ENCODE measurements around the gene R3HCC1L.
"Not testable (repeated sequence)": the region's sequence is repeated elsewhere in the genome, so short reads cannot be mapped to it uniquely, and the experiment has no call there.

The R3HCC1L gene

GRCh38 chr10:98190773-98191172 lies 56.3 kb downstream of the R3HCC1L start:
- H3K9me3 ChIP-seq (ENCODE audit: control extremely low read depth in 1 of 5, control insufficient read depth in 4 of 5, insufficient read depth in 2 of 5, low read depth in 1 of 5, low read length in 4 of 5): peaks cover 0 to 12% (median 6%) of the 10 kb centered on the region in 5 experiments
- CTCF ChIA-PET; DNase-seq; H3K27me3 ChIP-seq (replicated peaks in 2 of 5; ENCODE audit: control insufficient read depth in 4 of 5, insufficient read depth in 5 of 5, low read length in 4 of 5); H3K27ac ChIP-seq (ENCODE audit: insufficient read depth in 1 of 2, low read depth in 1 of 2, low read length in 2 of 2, poor library complexity in 1 of 2, severe bottlenecking in 2 of 2); H3K4me3 ChIP-seq (ENCODE audit: control insufficient read depth in 1 of 7, extremely low read depth in 1 of 7, insufficient read depth in 4 of 7, low read depth in 2 of 7, low read length in 6 of 7); POLR2A ChIA-PET; H3K4me1 ChIP-seq (ENCODE audit: control extremely low read depth in 1 of 4, control insufficient read depth in 4 of 4, insufficient read depth in 4 of 4, low read length in 3 of 4): not testable (repeated sequence)
- peaks cover 7 to 24% (median 11%) of the 10 kb centered on the region in 4 experiments for H3K36me3 ChIP-seq (ENCODE audit: control insufficient read depth in 4 of 4, insufficient read depth in 4 of 4, low read length in 3 of 4)
- 100% methylated on average over 1 of the region's 4 CpGs for WGBS (ENCODE audit: insufficient coverage)

- no peak overlapping the region for H3K4me3 ChIP-seq (ENCODE audit: control insufficient read depth in 1 of 7, extremely low read depth in 1 of 7, insufficient read depth in 4 of 7, low read depth in 2 of 7, low read length in 6 of 7)
- ChIA-PET CTCF (no interaction called here), POLR2A (no interaction called here)
- H3K27ac ChIP-seq (ENCODE audit: insufficient read depth in 1 of 2, low read depth in 1 of 2, low read length in 2 of 2, poor library complexity in 1 of 2, severe bottlenecking in 2 of 2): no peak overlapping the region
- peaks cover 4 to 8% (median 6%) of the 10 kb centered on the region in 4 experiments for H3K36me3 ChIP-seq (ENCODE audit: control insufficient read depth in 4 of 4, insufficient read depth in 4 of 4, low read length in 3 of 4)
- no peaks in the 10 kb centered on the region for H3K4me1 ChIP-seq (ENCODE audit: control extremely low read depth in 1 of 4, control insufficient read depth in 4 of 4, insufficient read depth in 4 of 4, low read length in 3 of 4)
- H3K27me3 ChIP-seq (replicated peaks in 2 of 5; ENCODE audit: control insufficient read depth in 4 of 5, insufficient read depth in 5 of 5, low read length in 4 of 5): no peaks in the 10 kb centered on the region
- WGBS (ENCODE audit: insufficient coverage): no CpG with 5 or more reads among the region's 2 CpGs
- no peak for DNase-seq
- H3K9me3 ChIP-seq (ENCODE audit: control extremely low read depth in 1 of 5, control insufficient read depth in 4 of 5, insufficient read depth in 2 of 5, low read depth in 1 of 5, low read length in 4 of 5): peaks cover 0 to 12% (median 6%) of the 10 kb centered on the region in 5 experiments
Measured at GRCh38 chr10:98193037-98193436, 58.6 kb downstream of the R3HCC1L start.

GRCh38 chr10:98194633-98195032 lies 60.2 kb downstream of the R3HCC1L start:
- H3K4me3 ChIP-seq (ENCODE audit: control insufficient read depth in 1 of 7, extremely low read depth in 1 of 7, insufficient read depth in 4 of 7, low read depth in 2 of 7, low read length in 6 of 7): no peak overlapping the region
- H3K27me3 ChIP-seq (replicated peaks in 2 of 5; ENCODE audit: control insufficient read depth in 4 of 5, insufficient read depth in 5 of 5, low read length in 4 of 5): no peaks in the 10 kb centered on the region
- H3K4me1 ChIP-seq (ENCODE audit: control extremely low read depth in 1 of 4, control insufficient read depth in 4 of 4, insufficient read depth in 4 of 4, low read length in 3 of 4): no peaks in the 10 kb centered on the region
- CTCF ChIA-PET: no interaction called here
- WGBS (ENCODE audit: insufficient coverage): no CpG with 5 or more reads among the region's 3 CpGs
- H3K36me3 ChIP-seq (ENCODE audit: control insufficient read depth in 4 of 4, insufficient read depth in 4 of 4, low read length in 3 of 4): peaks cover 0 to 6% (median 5%) of the 10 kb centered on the region in 4 experiments
- H3K9me3 ChIP-seq (ENCODE audit: control extremely low read depth in 1 of 5, control insufficient read depth in 4 of 5, insufficient read depth in 2 of 5, low read depth in 1 of 5, low read length in 4 of 5): peaks cover 0 to 12% (median 6%) of the 10 kb centered on the region in 5 experiments
- H3K27ac ChIP-seq (ENCODE audit: insufficient read depth in 1 of 2, low read depth in 1 of 2, low read length in 2 of 2, poor library complexity in 1 of 2, severe bottlenecking in 2 of 2): no peak overlapping the region
- DNase-seq: no peak
- POLR2A ChIA-PET: no interaction called here

GRCh38 chr10:98195120-98195519 lies 60.7 kb downstream of the R3HCC1L start:
- Histone ChIP-seq H3K27me3 (replicated peaks in 2 of 5; ENCODE audit: control insufficient read depth in 4 of 5, insufficient read depth in 5 of 5, low read length in 4 of 5) (no peaks in the 10 kb centered on the region), H3K9me3 (ENCODE audit: control extremely low read depth in 1 of 5, control insufficient read depth in 4 of 5, insufficient read depth in 2 of 5, low read depth in 1 of 5, low read length in 4 of 5) (peaks cover 0 to 12% (median 6%) of the 10 kb centered on the region in 5 experiments), H3K4me1 (ENCODE audit: control extremely low read depth in 1 of 4, control insufficient read depth in 4 of 4, insufficient read depth in 4 of 4, low read length in 3 of 4) (no peaks in the 10 kb centered on the region), H3K27ac (ENCODE audit: insufficient read depth in 1 of 2, low read depth in 1 of 2, low read length in 2 of 2, poor library complexity in 1 of 2, severe bottlenecking in 2 of 2) (no peak overlapping the region), H3K36me3 (ENCODE audit: control insufficient read depth in 4 of 4, insufficient read depth in 4 of 4, low read length in 3 of 4) (peaks cover 0 to 6% (median 5%) of the 10 kb centered on the region in 4 experiments), H3K4me3 (ENCODE audit: control insufficient read depth in 1 of 7, extremely low read depth in 1 of 7, insufficient read depth in 4 of 7, low read depth in 2 of 7, low read length in 6 of 7) (no peak overlapping the region)
- WGBS (ENCODE audit: insufficient coverage): no CpG with 5 or more reads among the region's 1 CpG
- ChIA-PET CTCF (no interaction called here), POLR2A (no interaction called here)
- peak in 2 of 3 donors; percentile 19 to 36 for DNase-seq

- Histone ChIP-seq H3K4me3 (ENCODE audit: control insufficient read depth in 1 of 7, extremely low read depth in 1 of 7, insufficient read depth in 4 of 7, low read depth in 2 of 7, low read length in 6 of 7) (no peak overlapping the region), H3K27ac (ENCODE audit: insufficient read depth in 1 of 2, low read depth in 1 of 2, low read length in 2 of 2, poor library complexity in 1 of 2, severe bottlenecking in 2 of 2) (no peak overlapping the region), H3K36me3 (ENCODE audit: control insufficient read depth in 4 of 4, insufficient read depth in 4 of 4, low read length in 3 of 4) (peaks cover 0 to 6% (median 3%) of the 10 kb centered on the region in 4 experiments), H3K9me3 (ENCODE audit: control extremely low read depth in 1 of 5, control insufficient read depth in 4 of 5, insufficient read depth in 2 of 5, low read depth in 1 of 5, low read length in 4 of 5) (peaks cover 0 to 12% (median 6%) of the 10 kb centered on the region in 5 experiments), H3K27me3 (replicated peaks in 2 of 5; ENCODE audit: control insufficient read depth in 4 of 5, insufficient read depth in 5 of 5, low read length in 4 of 5) (no peaks in the 10 kb centered on the region), H3K4me1 (ENCODE audit: control extremely low read depth in 1 of 4, control insufficient read depth in 4 of 4, insufficient read depth in 4 of 4, low read length in 3 of 4) (no peaks in the 10 kb centered on the region)
- ChIA-PET CTCF (interaction anchor here (1.2 to 1.3 kb wide), 2 partner anchors 8 to 45 kb away, joined by 4 read pairs; no protein-coding TSS in a partner anchor), POLR2A (no interaction called here)
- WGBS (ENCODE audit: insufficient coverage): 60% methylated on average over 3 of the region's 6 CpGs
- DNase-seq: no peak
Measured at GRCh38 chr10:98196985-98197384, 62.5 kb downstream of the R3HCC1L start.

- DNase-seq: no peak
- CTCF ChIA-PET: no interaction called here
- Histone ChIP-seq H3K27me3 (replicated peaks in 2 of 5; ENCODE audit: control insufficient read depth in 4 of 5, insufficient read depth in 5 of 5, low read length in 4 of 5) (no peaks in the 10 kb centered on the region), H3K4me1 (ENCODE audit: control extremely low read depth in 1 of 4, control insufficient read depth in 4 of 4, insufficient read depth in 4 of 4, low read length in 3 of 4) (no peaks in the 10 kb centered on the region), H3K36me3 (ENCODE audit: control insufficient read depth in 4 of 4, insufficient read depth in 4 of 4, low read length in 3 of 4) (no peaks in the 10 kb centered on the region), H3K4me3 (ENCODE audit: control insufficient read depth in 1 of 7, extremely low read depth in 1 of 7, insufficient read depth in 4 of 7, low read depth in 2 of 7, low read length in 6 of 7) (no peak overlapping the region), H3K27ac (ENCODE audit: insufficient read depth in 1 of 2, low read depth in 1 of 2, low read length in 2 of 2, poor library complexity in 1 of 2, severe bottlenecking in 2 of 2) (no peak overlapping the region), H3K9me3 (ENCODE audit: control extremely low read depth in 1 of 5, control insufficient read depth in 4 of 5, insufficient read depth in 2 of 5, low read depth in 1 of 5, low read length in 4 of 5) (no peaks in the 10 kb centered on the region)
- POLR2A ChIA-PET: no interaction called here
- 100% methylated on average over 3 of the region's 5 CpGs for WGBS (ENCODE audit: insufficient coverage)
Measured at GRCh38 chr10:98201760-98202159, 67.3 kb downstream of the R3HCC1L start.

GRCh38 chr10:98202378-98202777 lies 67.9 kb downstream of the R3HCC1L start:
- Histone ChIP-seq H3K4me3 (ENCODE audit: control insufficient read depth in 1 of 7, extremely low read depth in 1 of 7, insufficient read depth in 4 of 7, low read depth in 2 of 7, low read length in 6 of 7) (no peak overlapping the region), H3K9me3 (ENCODE audit: control extremely low read depth in 1 of 5, control insufficient read depth in 4 of 5, insufficient read depth in 2 of 5, low read depth in 1 of 5, low read length in 4 of 5) (no peaks in the 10 kb centered on the region), H3K27me3 (replicated peaks in 2 of 5; ENCODE audit: control insufficient read depth in 4 of 5, insufficient read depth in 5 of 5, low read length in 4 of 5) (no peaks in the 10 kb centered on the region), H3K4me1 (ENCODE audit: control extremely low read depth in 1 of 4, control insufficient read depth in 4 of 4, insufficient read depth in 4 of 4, low read length in 3 of 4) (no peaks in the 10 kb centered on the region), H3K36me3 (ENCODE audit: control insufficient read depth in 4 of 4, insufficient read depth in 4 of 4, low read length in 3 of 4) (peaks cover 0 to 2% (median 0%) of the 10 kb centered on the region in 4 experiments), H3K27ac (ENCODE audit: insufficient read depth in 1 of 2, low read depth in 1 of 2, low read length in 2 of 2, poor library complexity in 1 of 2, severe bottlenecking in 2 of 2) (no peak overlapping the region)
- CTCF ChIA-PET: no interaction called here
- DNase-seq: no peak
- 98% methylated on average over 6 of the region's 8 CpGs for WGBS (ENCODE audit: insufficient coverage)
- POLR2A ChIA-PET: no interaction called here
